HG03342 (cell line): ENCODE measurements around the gene CETN1.

ENCODE experiments used
- ATAC-seq: cut with Tn5 transposase; IDR thresholded peaks from one replicate; pipeline ENCODE4 v1.9.1; 2021; ENCODE audit warnings: mild to moderate bottlenecking, moderate library complexity; ENCODE audit not compliant: unreplicated experiment

CETN1 gene

DNA sequence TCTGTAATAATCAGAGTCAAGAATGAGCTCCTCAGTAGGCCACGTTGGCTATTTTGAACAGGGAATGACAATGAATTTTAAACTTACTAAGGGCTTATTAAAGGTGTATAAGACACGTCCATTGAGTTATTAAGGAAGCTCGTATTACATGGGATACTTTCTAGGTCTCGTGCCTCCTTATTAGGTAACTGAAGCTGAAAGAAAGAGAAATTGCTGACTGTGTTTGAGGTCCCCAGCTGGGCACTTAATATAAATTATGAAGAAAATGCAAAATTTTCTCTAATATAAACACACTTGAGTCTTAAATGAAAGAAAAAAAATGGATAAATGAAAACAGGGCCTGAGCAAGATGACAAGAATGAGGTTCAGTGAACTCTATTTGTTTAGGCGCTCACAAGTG, 38.4 kb downstream of the CETN1 start:
- ATAC-seq: no peak

GRCh38 chr18:621291-622043, 41.3 kb downstream of the CETN1 start:
- ATAC-seq: no peak

DNA sequence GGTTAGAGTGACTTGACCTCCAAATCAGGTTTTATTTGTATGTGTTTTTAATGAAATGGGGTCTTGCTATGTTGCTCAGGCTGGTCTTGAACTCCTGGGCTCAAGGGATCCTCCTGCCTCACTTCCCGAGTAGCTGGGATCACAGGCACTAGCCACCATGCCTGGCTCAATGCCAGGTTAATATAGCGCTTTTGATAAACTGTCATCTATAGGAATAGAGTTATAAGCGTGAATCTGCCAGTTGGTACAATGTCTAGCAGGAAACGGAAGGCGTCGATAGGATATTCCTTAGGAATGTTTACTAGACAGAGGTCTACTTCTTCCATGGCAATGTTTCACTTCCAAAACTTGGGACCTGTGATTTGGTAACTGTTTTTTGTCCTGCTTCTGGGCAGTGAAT, 42.1 kb downstream of the CETN1 start:
- no peak for ATAC-seq

DNA sequence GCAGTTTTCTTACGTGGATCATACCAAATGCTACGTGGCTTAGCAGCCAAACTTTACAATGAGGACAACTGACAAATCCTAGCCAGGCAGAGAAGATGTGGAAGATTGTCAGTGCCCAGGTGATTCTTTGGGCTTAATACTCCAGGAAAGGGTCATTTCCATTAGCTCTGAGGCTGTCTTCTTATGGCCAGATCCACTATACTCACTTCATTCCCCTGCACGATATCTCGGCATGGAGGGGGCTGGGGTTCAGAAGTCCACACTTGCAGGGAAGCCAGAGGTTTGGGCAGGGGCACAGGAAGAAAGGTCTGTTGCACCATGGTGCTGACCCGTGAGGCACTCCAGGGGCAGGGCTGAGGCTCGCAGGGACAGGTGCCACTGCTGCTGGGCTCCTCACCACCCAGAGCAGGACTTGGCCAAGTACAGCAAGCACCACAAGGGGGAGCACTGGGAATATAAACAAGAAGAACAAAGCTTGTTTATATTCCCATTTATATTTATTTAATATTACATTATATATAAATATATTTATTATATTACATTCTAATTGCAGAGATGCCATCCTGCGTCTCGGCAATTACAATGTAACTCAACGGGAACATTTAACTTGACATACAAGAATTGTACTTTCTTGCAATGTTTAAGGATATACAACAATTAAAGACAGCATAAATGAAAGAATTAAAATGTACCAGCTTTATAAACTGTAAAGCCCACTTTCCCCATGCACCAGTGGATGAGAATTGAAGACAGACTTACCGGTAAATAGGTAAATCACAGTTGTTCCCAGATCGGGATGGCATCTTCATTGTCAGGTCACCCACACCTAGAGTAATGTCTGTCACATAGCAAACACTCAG, 43.8 kb downstream of the CETN1 start:
- peak; percentile 71 for ATAC-seq

DNA sequence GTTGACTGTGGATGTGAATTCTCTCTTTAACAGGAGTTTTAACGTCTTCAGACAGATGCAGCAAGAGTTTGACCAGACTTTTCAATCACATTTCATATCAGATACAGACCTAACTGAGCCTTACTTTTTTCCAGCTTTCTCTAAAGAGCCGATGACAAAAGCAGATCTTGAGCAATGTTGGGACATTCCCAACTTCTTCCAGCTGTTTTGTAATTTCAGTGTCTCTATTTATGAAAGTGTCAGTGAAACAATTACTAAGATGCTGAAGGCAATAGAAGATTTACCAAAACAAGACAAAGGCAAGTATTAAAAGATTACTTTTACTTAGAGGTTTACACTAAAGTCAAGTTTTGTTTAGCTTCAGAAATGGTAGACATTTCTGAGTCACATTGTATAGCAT, 47.1 kb downstream of the CETN1 start:
- ATAC-seq: no peak

- no peak for ATAC-seq
Observed at GRCh38 chr18:629269-630150, 49.3 kb downstream of the CETN1 start.

GRCh38 chr18:631560-631959, 51.4 kb downstream of the CETN1 start:
- no peak for ATAC-seq
